Measurements from ENCODE around the gene INSL3.

- no peak for TF ChIP-seq POLR2AphosphoS5 (IDR thresholded peaks at IDR 0.05; ENCODE audit: low read depth, low read length)
- TF ChIP-seq TCF12 (IDR thresholded peaks at IDR 0.05), result no peak
- TF ChIP-seq RCOR1 (IDR thresholded peaks at IDR 0.05; ENCODE audit: low read length), result no peak
- TF ChIP-seq, protein P1, sequence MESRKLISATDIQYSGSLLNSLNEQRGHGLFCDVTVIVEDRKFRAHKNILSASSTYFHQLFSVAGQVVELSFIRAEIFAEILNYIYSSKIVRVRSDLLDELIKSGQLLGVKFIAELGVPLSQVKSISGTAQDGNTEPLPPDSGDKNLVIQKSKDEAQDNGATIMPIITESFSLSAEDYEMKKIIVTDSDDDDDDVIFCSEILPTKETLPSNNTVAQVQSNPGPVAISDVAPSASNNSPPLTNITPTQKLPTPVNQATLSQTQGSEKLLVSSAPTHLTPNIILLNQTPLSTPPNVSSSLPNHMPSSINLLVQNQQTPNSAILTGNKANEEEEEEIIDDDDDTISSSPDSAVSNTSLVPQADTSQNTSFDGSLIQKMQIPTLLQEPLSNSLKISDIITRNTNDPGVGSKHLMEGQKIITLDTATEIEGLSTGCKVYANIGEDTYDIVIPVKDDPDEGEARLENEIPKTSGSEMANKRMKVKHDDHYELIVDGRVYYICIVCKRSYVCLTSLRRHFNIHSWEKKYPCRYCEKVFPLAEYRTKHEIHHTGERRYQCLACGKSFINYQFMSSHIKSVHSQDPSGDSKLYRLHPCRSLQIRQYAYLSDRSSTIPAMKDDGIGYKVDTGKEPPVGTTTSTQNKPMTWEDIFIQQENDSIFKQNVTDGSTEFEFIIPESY (IDR thresholded peaks at IDR 0.05; ENCODE audit: borderline replicate concordance, low read depth), result no peak
- TF ChIP-seq SIN3A (IDR thresholded peaks at IDR 0.05; ENCODE audit: borderline replicate concordance, low read depth, low read length), result no peak
- TF ChIP-seq, protein P2, sequence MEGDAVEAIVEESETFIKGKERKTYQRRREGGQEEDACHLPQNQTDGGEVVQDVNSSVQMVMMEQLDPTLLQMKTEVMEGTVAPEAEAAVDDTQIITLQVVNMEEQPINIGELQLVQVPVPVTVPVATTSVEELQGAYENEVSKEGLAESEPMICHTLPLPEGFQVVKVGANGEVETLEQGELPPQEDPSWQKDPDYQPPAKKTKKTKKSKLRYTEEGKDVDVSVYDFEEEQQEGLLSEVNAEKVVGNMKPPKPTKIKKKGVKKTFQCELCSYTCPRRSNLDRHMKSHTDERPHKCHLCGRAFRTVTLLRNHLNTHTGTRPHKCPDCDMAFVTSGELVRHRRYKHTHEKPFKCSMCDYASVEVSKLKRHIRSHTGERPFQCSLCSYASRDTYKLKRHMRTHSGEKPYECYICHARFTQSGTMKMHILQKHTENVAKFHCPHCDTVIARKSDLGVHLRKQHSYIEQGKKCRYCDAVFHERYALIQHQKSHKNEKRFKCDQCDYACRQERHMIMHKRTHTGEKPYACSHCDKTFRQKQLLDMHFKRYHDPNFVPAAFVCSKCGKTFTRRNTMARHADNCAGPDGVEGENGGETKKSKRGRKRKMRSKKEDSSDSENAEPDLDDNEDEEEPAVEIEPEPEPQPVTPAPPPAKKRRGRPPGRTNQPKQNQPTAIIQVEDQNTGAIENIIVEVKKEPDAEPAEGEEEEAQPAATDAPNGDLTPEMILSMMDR (IDR thresholded peaks at IDR 0.05), result no peak
- no peak for TF ChIP-seq JUND (IDR thresholded peaks at IDR 0.05)
- TF ChIP-seq FOXM1 (IDR thresholded peaks at IDR 0.05; ENCODE audit: low read depth), result no peak
- TF ChIP-seq REST (IDR thresholded peaks at IDR 0.05; ENCODE audit: low read depth, low read length), result no peak
- TF ChIP-seq, protein P3, sequence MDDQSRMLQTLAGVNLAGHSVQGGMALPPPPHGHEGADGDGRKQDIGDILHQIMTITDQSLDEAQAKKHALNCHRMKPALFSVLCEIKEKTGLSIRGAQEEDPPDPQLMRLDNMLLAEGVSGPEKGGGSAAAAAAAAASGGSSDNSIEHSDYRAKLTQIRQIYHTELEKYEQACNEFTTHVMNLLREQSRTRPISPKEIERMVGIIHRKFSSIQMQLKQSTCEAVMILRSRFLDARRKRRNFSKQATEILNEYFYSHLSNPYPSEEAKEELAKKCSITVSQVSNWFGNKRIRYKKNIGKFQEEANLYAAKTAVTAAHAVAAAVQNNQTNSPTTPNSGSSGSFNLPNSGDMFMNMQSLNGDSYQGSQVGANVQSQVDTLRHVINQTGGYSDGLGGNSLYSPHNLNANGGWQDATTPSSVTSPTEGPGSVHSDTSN (IDR thresholded peaks at IDR 0.05), result no peak
- TF ChIP-seq CHD2 (IDR thresholded peaks at IDR 0.05; ENCODE audit: low read length, partially characterized antibody), result no peak
- no peak for TF ChIP-seq TEAD4 (IDR thresholded peaks at IDR 0.05; ENCODE audit: borderline replicate concordance, insufficient read depth)
- TF ChIP-seq YY1 (IDR thresholded peaks at IDR 0.05; ENCODE audit: low read depth), result no peak
- no peak for TF ChIP-seq GATA2 (CRISPR knock-in tag; IDR thresholded peaks at IDR 0.05)
Observed at GRCh38 chr19:17836530-17836929, 15.2 kb upstream of the INSL3 start.

Data from SK-N-SH (cell line).